CD4-positive, alpha-beta T cell treated with Interleukin-12 subunit alpha and Interleukin-12 subunit beta, for 1 hour (primary cell): ENCODE data around the gene OR4C3.
"Not testable (repeated sequence)": the region's sequence is repeated elsewhere in the genome, so short reads cannot be mapped to it uniquely, and the experiment has no call there.

Experiments used
- DNase-seq: peaks from one replicate; pipeline ENCODE4 v3.0.0-alpha.2; 2020

OR4C3 gene

GRCh38 chr11:48324620-48325019, at the start of gene OR4C3:
Gene OR4C3, plus strand, starts transcription at chr11:48324920. Its CDS starts 102 bp downstream, at chr11:48325022.
- not testable (repeated sequence) for DNase-seq

- no peak for DNase-seq
These were observed 18.8 kb upstream of the OR4C3 start, which contains the start of gene OR4S1 for GRCh38 chr11:48305923-48306322. Gene OR4S1, plus strand, starts transcription at chr11:48306223. Its CDS starts 0 bp downstream, at chr11:48306223.

- peak; percentile 67 for DNase-seq
These were observed 16.8 kb upstream of the OR4C3 start for GRCh38 chr11:48307760-48308386.

- not testable (repeated sequence) for DNase-seq
These were observed 11.1 kb upstream of the OR4C3 start for GRCh38 chr11:48313590-48313989.

- DNase-seq, result not testable (repeated sequence)
These were observed 4.9 kb upstream of the OR4C3 start for GRCh38 chr11:48319813-48320212.

DNA sequence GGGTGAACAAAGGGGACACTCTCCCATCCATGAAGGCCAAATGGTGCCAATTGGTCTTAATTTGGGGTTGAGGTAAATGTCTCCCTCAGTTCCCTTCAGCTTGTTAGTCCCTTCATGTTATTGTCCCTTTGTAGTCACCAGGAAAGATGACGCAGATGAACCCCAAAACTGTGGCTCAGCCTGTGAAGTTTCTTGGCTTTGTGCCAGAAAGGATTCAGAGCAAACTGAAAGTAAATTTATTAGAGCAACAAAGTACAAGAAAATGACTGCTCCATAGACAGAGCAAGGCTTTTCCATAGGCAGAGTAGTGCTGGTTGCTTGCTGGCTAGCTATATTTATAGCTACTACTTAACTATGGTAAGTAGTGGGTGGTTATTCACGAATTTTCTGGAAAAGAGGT, 16.7 kb downstream of the OR4C3 start:
- peak; percentile 47 for DNase-seq

GRCh38 chr11:48342505-48342904, 17.8 kb downstream of the OR4C3 start:
- DNase-seq, result not testable (repeated sequence)

DNA sequence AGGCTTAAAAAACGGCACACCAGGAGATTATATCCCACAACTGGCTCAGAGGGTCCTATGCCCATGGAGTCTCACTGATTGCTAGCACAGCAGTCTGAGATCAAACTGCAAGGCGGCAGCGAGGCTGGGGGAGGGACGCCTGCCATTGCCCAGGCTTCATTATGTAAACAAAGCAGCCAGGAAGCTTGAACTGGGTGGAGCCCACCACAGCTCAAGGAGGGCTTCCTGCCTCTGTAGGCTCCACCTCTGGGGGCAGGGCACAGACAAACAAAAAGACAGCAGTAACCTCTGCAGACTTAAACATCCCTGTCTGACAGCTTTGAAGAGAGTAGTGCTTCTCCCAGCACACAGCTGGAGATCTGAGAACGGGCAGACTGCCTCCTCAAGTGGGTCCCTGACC, 21.6 kb downstream of the OR4C3 start:
- peak; percentile 18 for DNase-seq

DNA sequence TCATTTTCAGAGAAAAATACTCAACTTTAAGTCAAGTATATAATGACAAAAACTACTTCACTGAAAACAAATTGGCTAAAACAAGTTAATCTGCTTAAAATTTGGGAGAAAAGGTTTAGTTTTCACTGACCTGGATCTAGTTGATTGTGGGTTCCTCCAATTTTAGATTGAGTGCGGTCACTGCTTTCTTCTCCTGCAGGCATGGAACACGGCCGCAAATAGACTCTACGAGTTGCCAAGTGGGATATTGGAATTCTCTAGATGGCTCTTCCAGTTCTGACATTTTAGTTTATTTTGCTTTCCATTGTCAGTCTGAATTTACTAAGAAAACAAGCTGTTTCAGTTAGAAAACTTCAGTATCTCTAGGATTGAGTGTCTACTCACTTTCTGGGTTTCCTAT, 29.3 kb downstream of the OR4C3 start:
- no peak for DNase-seq

GRCh38 chr11:48354677-48355076, 30.0 kb downstream of the OR4C3 start:
- no peak for DNase-seq

DNA sequence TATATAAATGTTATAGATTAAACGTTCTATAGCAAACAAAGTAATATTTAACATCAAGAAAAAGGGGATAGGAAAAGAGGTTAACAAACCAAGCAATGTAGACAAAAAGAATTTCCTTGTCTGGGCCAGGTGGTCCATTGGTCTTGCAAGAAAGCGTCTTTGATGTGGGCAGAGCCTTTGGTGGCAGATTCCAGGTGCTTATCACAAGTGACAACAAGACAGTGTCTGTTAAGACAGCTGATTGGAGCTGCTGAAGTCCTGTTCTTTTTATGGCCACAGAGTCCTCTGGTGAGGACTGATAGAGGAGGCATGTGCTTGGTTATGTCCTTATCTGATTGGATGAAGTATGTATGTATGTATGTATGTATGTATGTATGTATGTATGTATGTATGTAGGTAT, 36.6 kb downstream of the OR4C3 start:
- not testable (repeated sequence) for DNase-seq

- DNase-seq, result no peak
These were observed 41.6 kb downstream of the OR4C3 start, which contains the start of gene OR4C5 for GRCh38 chr11:48366365-48366764. Gene OR4C5, minus strand, starts transcription at chr11:48366465. Its CDS starts 0 bp downstream, at chr11:48366465.
